ENCODE results near the gene MBTPS1.

MBTPS1 gene

DNA sequence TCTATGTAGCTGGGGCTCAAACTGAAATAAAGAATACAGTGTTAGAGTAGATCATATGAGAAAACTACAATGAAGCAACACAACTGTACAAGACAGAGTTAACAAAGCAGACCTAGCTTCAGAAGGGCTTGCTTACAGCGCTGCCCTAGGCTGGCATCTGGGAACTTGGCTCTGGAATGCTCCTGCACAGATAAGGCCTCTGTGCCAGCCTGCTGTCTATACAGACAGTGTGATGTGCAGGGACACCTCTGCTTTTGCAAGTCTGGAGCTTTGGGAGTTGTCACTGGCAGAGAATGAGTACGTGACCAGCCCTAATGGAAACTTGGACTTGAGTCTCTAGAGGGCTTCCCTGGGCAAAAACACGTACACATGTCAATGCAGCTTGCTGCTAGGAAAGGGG, 42.0 kb downstream of the MBTPS1 start:
- FAIRE-seq: no peak
- DNase-seq (ENCODE audit: low spot score): no peak

DNA sequence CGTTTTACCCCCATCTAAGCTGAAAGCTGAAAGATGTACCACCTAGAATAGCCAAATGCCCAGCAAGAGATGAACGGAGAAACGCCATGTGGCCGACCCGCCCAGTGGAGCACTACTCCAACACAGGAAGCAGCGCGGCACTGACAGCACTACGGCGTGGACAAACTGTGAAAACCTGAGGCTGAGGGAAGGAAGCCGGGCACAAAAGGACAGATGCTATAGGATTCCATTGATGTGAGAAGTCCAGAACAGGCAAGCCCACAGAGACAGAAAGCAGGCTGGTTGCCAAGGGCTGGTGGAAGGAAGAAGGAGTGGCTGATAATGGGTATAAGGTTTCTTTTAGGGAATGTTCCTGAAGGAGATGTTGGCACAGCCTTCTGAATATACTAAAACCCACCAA, 44.7 kb downstream of the MBTPS1 start:
- DNase-seq (ENCODE audit: low spot score): no peak
- no peak for FAIRE-seq

DNA sequence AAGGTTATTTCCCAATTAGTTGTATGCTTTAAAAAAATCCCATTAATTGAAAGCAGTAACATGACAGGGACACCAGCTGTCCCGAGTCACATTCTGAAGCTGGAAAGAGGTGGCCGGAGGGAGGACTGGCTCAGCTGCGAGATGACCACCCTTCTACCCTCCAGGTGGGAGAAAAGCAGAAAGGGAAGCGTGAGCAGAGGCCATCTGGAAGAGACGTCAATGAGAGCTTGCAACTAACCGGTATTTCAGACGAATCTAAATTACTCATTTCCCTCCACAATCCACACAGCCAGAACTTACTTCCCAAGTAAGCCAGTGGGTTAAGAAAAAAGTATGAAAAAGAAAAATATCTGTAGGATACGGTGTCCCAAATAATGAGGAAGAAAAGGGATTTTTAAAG, 45.6 kb downstream of the MBTPS1 start:
- FAIRE-seq (no peak), DNase-seq (ENCODE audit: low spot score) (no peak)

DNA sequence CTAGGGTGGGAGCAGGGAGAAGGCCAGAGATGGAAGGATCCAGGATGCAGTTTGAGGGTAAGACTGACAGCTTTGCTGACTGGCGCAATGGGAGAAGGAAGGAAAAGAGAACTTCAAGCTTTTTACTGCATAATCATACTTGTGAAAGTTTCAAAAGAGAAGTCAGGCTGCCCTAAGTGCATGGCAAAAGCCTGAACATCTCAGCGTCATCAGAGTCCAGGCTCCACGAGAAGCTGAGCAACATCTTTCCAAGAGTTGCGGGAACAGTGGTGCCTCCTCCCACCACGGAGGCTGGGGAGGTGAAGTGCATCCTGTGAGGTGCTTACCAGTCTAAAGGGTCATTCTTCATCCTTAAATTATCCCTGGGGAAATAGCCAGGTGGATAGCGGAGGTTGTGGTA, 47.2 kb downstream of the MBTPS1 start:
- no peak for DNase-seq (ENCODE audit: low spot score)
- FAIRE-seq: no peak

GRCh38 chr16:84068783-84069462, 47.8 kb downstream of the MBTPS1 start:
- no peak for DNase-seq (ENCODE audit: low spot score)
- FAIRE-seq: no peak

DNA sequence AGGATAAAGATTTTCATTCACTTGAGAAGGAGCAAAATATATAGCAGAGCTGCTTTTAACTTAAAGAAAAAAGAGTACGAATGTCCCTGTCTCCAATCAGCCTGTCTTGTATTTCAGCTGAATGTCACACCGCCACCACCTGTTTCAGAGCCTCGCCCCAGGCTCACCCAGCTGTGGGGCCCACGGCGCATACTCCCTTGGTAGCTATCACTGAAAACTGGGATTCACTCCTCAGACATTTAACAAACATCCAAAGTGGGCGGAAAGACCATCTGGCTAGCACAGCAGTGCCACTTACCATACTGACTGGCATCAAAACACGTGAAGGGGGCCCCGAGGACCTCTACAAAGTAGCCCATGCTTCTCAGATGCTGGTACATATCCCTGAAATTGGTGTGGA, 48.7 kb downstream of the MBTPS1 start:
- no peak for FAIRE-seq
- DNase-seq (ENCODE audit: low spot score): no peak

- FAIRE-seq (no peak), DNase-seq (ENCODE audit: low spot score) (no peak)
Observed at GRCh38 chr16:84067640-84068039, 49.1 kb downstream of the MBTPS1 start.

DNA sequence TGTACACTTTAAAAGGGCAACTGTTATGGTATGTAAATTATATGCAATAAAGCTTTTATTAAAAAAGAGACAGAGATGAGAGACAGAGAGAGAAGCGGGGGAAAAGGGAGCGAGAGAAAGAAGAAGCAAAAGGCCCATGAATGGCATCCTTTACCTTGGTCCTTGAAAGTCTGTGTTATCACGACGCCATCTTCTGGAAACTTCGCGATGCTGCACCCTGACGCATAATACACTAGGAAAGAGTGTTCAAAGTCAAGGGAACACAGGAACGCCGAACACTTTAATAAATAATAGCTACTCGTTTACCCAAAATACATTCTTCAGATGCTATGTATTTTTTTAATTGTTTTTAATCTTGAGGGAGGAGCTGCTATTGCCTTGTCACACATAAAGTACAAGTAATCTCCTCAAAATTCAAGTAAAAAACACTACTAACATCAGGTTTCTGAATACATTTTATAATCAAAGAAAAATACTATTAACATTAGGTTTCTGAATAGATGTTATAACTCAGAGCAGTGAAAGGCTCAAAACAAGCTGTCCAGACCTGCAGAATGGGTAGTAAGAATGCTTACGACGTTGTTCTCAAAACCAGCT, 51.1 kb downstream of the MBTPS1 start:
- peak; percentile 19 for DNase-seq (ENCODE audit: low spot score)
- FAIRE-seq: no peak

- DNase-seq (ENCODE audit: low spot score): no peak
- no peak for FAIRE-seq
Observed at GRCh38 chr16:84063980-84064379, 52.8 kb downstream of the MBTPS1 start.

GRCh38 chr16:84062734-84063640, 53.8 kb downstream of the MBTPS1 start:
- FAIRE-seq (no peak), DNase-seq (ENCODE audit: low spot score) (peak; percentile 65)

DNA sequence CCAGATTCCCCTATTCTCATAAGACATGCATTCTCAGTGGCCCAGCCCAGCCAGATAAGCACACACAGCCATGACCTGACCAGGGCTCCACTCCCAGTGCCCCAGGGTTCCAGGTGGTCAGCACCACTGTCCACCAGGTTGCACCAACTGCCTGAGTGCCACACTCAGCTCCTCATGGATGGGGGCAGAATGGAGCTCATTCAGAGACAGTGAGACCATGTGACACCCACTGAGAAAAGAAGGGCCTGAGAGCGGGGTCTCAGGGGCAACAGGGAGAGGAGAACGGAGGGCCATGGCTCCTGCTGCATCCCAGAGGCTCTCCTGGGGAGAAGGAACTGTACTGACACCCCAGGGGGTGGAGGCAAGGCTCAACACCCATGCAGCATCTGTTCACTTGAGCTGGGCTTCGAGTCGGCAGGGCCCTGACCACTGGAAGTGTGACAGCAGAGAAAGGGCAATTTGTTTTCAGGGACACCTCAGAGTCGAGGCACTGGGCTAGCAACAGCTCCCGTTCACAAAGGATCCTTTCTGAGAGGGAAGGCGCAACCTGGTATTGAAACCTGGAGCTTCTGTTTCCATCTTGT, 55.4 kb downstream of the MBTPS1 start:
- FAIRE-seq (no peak), DNase-seq (ENCODE audit: low spot score) (no peak)

DNA sequence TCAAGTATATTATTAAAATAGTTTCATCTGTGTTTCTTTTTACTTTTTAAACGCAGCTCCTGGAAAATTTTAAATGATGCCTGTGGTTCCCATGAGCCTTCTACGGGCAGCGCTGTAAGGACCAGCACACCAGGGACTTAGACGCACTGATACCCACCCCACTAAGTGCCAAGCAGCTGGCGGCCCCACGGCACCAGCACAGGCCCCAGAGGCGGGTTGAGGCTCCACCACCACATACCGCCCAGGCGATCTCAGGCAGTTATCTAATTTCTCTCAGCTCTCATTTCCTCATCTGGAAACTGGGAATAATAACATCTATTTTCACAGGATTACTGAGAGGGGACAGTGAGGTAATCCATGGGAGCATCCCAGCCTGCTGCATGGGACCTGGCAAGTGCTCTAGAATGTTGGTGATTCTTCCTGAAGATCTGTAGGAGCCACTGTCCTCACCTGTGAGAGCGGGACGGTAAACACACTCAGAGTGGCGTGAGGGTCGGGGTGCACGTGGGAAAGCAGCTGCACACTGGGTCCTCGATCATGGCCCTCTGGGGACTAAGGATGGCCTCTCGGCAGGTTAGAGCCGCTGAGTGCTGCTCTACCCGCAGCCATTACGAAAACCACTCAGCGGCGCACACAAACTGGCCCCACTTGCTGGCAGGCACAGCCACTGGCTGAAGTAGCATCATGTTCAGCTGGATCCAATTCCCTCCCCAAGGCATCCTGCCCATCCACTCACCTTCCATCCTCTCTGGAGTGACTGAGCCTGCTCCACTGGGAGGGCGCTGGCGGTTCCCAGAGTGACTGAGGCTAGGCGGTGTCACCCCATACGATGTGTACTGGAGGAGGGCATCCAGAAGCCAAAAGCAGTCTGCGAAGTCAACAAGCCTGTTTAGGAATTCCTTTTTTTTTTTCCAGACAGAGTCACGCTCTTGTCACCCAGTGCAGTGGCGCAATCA, 56.5 kb downstream of the MBTPS1 start:
- FAIRE-seq: no peak
- DNase-seq (ENCODE audit: low spot score): no peak

GRCh38 chr16:84059111-84059510, 57.6 kb downstream of the MBTPS1 start:
- no peak for DNase-seq (ENCODE audit: low spot score)
- no peak for FAIRE-seq

DNA sequence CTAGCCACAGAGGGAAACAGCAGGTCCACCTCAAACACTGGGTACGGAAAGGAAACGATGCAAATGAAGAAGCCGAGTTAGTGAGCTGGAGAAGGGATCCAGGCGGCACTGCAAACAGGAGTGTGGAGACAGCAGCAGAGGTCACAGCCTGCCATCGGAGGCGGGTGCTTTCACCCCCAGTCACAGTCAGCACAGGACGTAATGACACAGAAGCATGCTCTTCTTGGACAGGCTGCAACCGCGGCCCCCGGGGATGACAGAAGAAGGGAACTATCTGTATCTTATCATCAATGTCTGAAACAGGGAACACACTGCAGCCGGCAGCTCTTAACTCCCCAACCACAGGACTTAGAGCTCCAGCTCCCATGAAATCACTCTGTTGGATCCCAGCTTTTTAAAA, 58.1 kb downstream of the MBTPS1 start:
- DNase-seq (ENCODE audit: low spot score): no peak
- FAIRE-seq: no peak

GRCh38 chr16:84058211-84058610, 58.5 kb downstream of the MBTPS1 start:
- FAIRE-seq (no peak), DNase-seq (ENCODE audit: low spot score) (no peak)

DNA sequence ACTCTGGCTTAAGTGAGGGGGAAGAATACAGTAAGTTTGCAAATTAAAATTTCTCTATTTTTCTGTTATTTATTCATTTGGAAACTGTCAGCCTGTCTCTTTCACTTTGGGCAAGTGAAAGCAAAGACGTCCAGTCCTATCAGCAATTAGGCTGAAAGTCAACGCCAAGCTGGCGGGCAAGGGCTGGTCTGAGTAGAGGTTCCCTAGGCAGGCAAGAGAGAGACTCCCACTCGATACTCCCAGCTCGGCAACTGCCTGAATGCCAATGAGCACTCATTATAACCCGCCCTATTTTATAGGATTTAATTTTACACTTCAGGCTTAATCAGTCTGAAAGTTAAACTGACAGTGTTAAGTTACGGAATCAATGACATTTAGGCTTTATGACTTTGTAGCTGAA, 59.8 kb downstream of the MBTPS1 start:
- FAIRE-seq (no peak), DNase-seq (ENCODE audit: low spot score) (no peak)

DNA sequence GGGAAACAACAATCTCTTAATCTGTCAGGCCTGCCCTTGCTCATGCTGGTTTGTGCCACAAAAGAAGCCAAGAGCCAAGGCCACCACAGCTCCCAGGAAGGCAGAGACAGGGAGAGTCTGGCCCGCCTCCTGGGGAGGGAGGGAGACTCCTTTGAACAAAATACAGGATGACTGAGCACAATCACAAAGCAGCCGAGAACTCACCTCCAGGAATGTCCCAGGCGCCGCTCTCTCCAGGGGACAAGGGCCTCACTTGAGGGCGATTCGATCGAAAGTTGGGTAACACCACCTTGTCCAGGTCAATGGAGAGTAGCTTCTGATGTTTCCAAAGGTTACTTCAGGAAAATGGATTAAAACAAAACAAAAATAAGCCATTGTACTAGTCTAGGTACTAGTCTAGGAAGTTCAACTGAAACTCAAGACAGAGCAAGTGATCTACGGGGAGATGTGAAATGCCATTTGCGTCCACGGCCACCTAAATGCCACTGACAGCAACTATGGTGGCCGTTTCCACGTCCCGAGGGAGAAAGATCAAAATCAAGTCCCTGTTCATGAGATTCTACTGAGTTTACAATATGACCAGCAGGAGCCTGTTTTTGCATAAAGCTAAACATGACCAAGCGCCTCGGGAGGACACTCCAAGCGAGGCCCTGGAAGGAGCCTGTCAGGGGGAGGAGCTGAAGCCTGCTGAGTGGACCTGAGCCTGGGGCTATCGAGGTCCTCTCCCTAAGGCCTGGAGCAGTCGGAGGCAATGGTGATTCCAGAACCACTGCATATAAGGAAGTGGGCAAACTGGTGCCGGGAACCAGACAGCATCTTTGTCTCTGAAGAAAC, 60.7 kb downstream of the MBTPS1 start:
- no peak for FAIRE-seq

GRCh38 chr16:84055366-84055765, 61.4 kb downstream of the MBTPS1 start:
- no peak for DNase-seq (ENCODE audit: low spot score)
- FAIRE-seq: no peak

More for the DNA sequence above, 60.7 kb downstream of the MBTPS1 start:
- DNase-seq (ENCODE audit: low spot score): no peak

GRCh38 chr16:84054916-84055315, 61.8 kb downstream of the MBTPS1 start:
- FAIRE-seq (no peak), DNase-seq (ENCODE audit: low spot score) (no peak)

- FAIRE-seq: no peak
- DNase-seq (ENCODE audit: low spot score): no peak
Observed at GRCh38 chr16:84054271-84054670, 62.5 kb downstream of the MBTPS1 start.

Measured in RCC 7860 (cell line).